ENCODE measurements around the gene TSPAN2.

GRCh38 chr1:115107516-115108260 is 18.4 kb upstream of the TSPAN2 start:
- no peak for TF ChIP-seq CTCF (IDR thresholded peaks at IDR 0.05)
- no peak for TF ChIP-seq POLR2A (IDR thresholded peaks at IDR 0.05)
